Medulla oblongata (tissue), 1 donor: ENCODE data around the gene ZNF532.
A peak's percentile ranks its signal among the peaks of the same experiment; 100 is the strongest.

Experiments
- DNase-seq: peaks from one replicate; pipeline ENCODE4 v3.0.0-alpha.2; 2015; ENCODE audit errors: extremely low spot score

The ZNF532 gene

GRCh38 chr18:58867281-58867961, 2.7 kb downstream of the ZNF532 start:
- no peak for DNase-seq

GRCh38 chr18:58868440-58868839, 3.8 kb downstream of the ZNF532 start:
- no peak for DNase-seq

GRCh38 chr18:58870130-58870529, 5.5 kb downstream of the ZNF532 start:
- DNase-seq, result no peak

- no peak for DNase-seq
These were observed 5.9 kb downstream of the ZNF532 start for GRCh38 chr18:58870621-58871020.

GRCh38 chr18:58871514-58872420, 7.1 kb downstream of the ZNF532 start:
- no peak for DNase-seq

GRCh38 chr18:58878640-58879039, 14.0 kb downstream of the ZNF532 start:
- DNase-seq, result no peak

DNA sequence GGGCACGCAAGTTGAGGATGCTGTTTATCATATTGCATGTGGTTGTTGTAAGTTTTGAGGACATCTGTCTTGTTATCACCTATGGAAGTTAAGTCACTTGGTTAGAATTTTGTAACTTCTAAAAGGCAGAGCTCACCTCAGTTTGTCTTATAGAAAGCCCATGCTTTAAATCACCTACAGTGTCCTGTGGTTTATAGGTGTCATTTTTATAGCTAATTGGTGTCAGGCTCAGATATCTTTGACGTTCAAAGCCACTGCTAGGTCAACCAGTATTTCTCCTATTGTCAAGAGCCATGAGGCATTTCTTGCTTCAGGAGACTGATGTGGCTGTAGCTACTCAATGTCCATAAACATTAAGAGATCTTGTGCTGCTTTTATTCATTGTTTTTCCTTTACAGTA, 16.8 kb downstream of the ZNF532 start:
- DNase-seq, result no peak

- DNase-seq, result no peak
These were observed 17.4 kb downstream of the ZNF532 start for GRCh38 chr18:58882044-58882443.

GRCh38 chr18:58882686-58883085, 18.0 kb downstream of the ZNF532 start:
- DNase-seq, result no peak

- no peak for DNase-seq
These were observed 20.0 kb downstream of the ZNF532 start for GRCh38 chr18:58884680-58885079.

DNA sequence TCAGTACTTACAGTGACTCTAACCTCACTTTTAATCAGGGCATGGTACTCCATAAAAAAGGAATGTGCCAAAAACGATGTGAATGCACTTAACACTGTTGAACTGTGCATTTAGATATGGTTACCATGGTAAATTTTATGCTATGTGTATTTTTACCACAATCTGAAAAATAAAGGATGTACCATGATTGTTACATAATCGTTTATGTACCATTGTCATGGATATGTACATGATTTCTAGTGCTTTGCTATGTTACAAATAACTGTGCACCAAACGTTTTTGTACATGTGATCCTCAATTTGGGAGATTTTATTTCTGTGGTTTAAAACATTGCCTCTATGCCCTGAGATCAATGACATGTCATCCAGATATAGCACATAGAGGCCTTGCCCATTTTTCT, 21.8 kb downstream of the ZNF532 start:
- DNase-seq, result no peak

- DNase-seq, result peak; percentile 65
These were observed 22.4 kb downstream of the ZNF532 start for GRCh38 chr18:58886864-58887612.

DNA sequence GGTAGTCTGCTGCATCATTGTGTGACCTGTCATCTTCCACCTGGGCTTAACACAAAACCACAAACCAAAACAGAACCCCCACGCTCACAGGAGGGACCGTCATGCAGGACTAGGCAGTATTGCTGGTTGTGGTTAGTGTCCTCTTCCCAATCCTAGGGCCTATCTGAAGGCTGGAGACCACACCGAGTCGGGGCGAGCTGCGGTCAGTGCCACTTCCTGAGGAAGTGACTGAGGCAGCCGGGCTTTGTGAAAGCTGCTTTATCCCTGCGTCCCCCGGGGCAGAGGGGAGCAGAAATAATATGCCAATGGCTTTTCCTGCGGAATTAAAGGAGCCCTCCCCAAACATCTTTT, 22.9 kb downstream of the ZNF532 start:
- peak; percentile 85 for DNase-seq

DNA sequence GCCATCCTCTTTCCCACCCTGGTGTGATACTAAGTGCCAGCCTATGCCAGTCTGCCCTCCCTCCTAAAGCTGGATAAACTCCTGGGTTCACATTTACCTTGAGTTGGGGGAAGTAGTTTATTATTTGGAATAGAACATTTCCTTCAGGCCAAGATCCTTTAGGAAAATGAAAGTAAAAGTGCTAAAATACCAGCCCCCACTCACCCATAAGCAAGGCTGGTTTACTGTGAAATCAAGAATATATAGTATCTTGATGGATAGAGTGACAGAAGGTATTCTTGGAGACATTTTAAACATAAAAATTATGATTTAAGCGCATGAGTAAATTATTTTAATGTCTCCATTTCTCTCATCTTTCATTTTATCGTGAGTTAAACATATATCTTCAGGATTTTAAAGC, 27.1 kb downstream of the ZNF532 start:
- no peak for DNase-seq

DNA sequence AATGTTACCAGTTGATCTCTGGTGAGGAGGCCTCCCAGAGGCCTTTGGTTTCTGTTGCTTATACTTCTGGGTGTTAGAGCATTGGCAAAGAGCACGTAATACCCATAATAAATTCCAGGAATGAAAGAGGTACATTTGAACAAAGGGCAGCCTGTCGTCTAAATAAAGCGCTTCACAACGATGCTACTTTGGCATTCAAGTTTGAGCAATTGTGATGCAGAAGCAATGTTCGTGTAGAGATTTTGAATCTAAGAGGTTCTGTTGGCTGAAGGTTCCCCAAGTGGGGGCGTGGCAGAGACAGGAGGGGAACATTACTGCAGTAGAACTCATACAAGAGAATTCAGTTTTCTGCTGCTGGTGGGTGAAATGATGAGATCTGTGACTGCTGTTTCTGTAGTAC, 27.8 kb downstream of the ZNF532 start:
- DNase-seq, result no peak

DNA sequence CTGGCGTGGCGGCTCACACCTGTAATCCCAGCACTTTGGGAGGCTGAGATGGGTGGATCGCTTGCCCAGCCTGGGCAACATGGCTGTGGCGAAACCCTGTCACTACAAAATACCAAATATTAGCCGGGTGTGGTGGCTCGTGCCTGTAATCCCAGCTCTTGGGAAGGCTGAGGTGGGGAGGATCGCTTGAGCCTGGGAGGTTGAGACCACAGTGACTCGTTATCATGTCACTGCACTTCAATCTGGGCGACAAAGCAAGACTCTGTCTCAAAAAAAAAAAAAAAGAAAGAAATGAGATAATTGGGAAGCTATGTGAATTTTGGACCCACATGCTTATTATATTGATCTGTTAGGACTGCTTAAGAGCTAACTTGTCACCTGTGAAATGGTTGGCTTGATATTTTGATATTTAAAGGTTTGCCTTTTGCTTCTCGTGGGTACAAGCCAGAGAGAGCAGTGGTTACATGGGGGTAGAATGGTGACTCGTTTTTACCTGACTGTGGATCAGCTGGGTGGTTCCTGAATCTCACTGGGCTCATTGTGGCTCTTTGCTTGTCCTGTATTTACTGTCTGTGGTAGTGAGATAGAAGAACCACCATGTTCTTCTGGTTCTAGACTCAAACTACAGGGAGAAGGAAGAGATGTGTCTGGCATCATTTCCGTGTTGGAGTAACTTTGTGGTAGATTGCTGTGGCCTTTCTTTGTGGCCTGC, 28.9 kb downstream of the ZNF532 start:
- DNase-seq, result no peak

GRCh38 chr18:58894930-58895329, 30.3 kb downstream of the ZNF532 start:
- peak; percentile 75 for DNase-seq

DNA sequence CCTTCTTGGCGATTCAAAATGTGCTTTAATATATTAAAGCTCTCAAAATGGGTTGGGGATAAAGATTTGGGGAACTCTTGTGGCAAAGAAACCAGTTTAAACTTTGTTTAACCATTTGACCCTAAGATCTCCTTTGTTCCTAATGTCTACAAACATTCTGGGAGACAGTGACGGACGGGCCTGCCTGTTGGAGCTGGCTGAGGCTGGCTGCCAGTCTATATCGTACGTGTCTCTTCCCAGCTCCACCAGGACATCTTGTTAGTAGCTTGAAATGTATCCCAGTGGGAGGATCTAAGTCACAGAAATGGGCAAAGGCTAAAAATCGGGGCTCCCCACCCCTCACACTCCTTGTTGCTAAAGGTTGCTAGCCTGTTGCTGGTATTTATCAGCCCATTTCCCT, 30.7 kb downstream of the ZNF532 start:
- DNase-seq, result peak; percentile 66

- no peak for DNase-seq
These were observed 31.6 kb downstream of the ZNF532 start for GRCh38 chr18:58896268-58896667.

GRCh38 chr18:58896734-58897508, 32.2 kb downstream of the ZNF532 start:
- DNase-seq, result no peak
